GM19463 (cell line): Measurements from ENCODE around the gene NAA30.
A peak's percentile ranks its signal among the peaks of the same experiment; 100 is the strongest.
"Not testable (repeated sequence)": the region's sequence is repeated elsewhere in the genome, so short reads cannot be mapped to it uniquely, and the experiment has no call there.

Experiments
- ATAC-seq: cut with Tn5 transposase; IDR thresholded peaks from one replicate; pipeline ENCODE4 v1.9.1; 2021; ENCODE audit warnings: mild to moderate bottlenecking, moderate library complexity; ENCODE audit not compliant: unreplicated experiment

The NAA30 gene

DNA sequence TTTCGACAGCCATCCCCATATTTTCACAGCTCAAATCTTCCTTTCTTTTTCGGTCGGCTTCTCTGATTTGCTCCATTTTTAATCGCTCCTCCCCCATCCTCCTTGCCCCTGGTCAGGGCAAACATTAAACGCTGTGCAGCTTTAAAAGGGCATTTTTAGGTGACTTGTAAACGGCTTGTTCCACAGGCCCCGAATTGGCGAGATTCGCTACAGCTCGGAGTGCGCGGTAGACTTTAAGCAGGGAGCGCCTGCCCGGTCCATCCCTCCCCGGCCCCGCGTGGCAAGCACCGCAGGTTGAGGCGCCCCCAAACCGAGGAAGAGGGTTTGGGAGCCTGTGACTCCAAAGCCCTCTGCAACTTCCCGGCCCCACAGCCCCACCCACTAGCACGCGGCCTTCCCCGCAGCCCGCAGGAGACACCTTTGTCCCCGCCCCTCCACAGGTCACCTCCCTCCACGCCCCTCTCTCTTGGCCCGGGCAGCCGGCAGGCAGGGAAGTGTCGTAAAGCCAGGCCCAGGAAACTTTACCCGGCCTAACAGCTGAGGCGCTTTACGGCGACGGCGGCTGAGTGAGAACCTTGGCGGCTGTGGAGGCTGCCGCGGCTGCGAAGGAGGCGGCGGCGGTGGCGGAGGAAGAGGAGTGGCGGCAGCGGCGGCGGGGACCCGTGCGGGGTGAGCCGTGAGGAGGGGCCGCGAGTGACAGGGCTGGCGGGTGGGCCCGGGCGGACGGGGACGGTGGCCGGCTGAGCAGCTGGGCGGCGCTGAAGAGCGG lies at the start of gene NAA30:
NAA30 (plus strand) TSS at position 550 of the 769 bp plus-strand sequence. CDS start 372 bp downstream, outside the sequence.
- peak; percentile 77 for ATAC-seq

DNA sequence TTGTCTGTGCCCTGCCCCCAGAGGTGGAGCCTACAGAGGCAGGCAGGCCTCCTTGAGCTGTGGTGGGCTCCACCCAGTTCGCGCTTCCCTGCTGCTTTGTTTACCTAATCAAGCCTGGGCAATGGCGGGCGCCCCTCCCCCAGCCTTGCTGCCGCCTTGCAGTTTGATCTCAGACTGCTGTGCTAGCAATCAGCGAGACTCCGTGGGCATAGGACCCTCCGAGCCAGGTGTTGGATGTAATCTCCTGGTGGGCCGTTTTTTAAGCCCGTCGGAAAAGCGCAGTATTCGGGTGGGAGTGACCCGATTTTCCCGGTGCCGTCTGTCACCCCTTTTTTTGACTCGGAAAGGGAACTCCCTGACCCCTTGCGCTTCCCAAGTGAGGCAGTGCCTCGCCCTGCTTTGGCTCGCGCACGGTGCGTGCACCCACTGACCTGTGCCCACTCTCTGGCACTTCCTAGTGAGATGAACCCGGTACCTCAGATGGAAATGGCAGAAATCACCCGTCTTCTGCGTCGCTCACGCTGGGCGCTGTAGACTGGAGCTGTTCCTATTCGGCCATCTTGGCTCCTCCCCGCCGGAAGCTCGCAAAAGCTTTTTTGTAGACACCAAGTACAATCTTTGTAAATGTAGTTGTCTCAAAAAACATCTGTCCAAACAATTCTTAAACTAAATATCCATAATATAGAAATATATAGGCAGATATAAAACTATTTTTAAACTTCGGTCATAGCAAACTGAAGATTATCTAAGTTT lies 46.7 kb upstream of the NAA30 start:
- ATAC-seq: not testable (repeated sequence)

DNA sequence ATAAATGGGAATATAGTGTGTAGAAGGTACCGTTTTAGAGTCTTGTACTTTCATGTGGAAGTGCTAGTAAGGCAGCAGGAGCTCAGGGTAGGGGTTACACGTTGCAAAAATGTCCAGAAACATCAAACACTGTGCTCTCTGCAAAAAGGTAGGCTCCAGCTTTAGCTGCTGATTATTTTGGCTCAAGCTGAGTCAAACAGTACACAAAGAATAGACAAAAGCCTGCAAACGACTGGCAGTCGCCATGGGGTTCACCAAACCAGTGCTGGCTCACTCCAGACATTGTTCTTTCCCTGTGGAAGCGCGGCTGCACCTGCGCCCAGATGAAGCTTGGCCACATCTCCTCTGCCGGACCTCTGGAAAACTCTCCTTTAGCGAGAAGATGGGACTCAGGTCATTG lies 45.3 kb upstream of the NAA30 start:
- ATAC-seq: no peak

DNA sequence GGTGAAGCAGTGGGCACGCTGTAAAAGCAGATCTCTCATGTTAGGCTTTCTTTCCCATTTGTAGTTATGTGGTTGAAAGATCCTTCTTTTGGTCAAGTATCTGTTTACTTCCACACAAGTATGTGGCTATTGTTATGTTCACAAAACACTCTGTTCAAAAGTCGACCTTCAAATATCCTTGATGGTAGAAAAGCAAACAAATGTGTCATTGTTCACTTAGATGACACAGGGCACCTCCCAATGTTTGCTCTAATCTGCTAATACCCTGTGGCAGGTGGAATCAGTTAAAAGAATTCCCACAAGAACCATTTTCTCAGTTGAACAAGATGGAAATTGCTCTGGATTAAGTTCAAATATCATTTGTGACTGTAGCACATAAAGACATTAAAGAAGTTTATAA lies 43.6 kb upstream of the NAA30 start:
- ATAC-seq: no peak

DNA sequence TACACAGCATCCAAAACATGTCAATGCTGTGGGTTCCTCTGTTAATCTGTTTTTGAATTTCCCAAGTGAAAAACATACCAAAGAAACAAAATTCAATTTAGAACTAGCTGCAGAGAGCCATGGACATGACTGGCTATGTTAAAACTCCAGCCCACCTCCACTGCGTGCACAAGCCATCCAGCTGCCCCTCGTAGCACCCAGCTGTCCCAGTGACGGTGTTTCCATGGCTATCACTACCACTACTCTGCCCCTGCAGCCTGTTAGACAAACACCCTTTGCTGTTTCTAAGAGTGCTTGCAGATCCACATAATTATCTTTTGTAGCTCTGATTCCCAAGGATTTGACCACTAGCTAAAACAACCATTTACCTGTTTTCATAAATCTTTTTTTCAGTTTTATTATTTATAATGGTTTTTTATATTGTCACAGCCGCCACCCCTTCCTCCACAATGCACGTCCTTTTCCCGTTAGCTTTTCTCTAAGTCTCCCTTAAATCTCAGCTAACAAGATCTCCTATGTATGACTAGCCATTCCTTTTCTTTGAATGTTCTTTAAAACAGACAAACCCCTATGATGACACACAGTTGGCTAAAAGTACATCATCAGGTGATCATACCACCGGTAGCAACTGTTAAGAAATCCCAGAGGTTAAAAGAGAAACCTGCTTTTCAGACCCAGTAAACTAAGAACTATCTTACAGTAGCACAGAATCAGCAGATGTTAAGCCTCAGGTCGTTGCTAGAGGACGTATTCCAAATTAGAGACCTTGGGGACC lies 37.8 kb upstream of the NAA30 start:
- no peak for ATAC-seq

DNA sequence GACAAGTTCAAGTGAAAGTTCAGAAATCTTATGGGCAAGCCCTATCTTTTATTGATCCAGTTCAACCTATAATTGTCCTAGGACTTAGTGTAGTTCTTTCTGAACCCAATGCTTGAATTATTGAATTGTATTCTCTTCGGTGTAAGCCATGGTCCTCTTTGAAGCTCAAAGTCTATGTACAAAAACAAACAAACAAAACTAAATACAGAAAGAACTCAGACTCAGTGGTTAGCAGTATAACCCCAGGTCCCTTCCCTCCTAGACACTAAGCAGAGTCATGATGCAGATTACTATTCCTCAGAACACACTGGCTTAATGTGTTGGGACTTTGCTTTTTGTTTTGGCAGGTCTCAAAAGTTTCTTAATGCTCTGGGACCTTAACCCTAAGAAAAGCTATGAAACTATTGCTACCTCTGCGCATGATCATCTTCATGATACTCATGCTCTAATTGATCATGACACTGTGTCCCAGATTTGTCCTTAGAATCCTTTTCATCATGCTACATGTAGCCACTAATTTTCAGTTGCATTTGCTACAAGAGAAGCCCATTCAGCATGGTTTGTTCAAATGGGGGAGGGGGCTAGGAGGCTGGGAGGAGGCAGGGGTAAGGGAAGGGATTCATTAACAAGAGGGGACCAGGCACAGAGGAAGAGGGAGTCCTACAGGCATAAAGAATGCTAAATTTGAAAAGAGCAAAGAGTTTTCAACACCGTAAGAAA lies 35.1 kb upstream of the NAA30 start:
- ATAC-seq: no peak

DNA sequence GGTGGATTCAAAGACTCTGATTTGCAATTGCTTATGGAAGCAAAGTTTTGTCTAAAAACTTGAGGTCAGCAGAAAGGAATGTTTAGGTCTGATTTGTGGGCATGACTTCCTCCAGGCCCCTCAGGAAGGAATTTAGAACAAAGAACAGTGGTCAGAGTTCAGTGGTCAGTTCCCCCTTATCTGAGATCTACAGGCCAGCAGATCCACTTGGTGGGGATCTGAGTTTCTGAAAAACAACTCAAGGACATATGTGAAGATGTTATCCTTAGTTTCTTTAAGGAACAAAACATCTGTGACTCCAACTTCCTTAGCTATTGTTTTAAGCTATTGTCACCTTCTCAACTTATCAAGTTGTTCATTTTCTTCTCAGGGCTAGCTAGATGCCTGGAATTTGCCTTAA lies 28.0 kb upstream of the NAA30 start:
- no peak for ATAC-seq

DNA sequence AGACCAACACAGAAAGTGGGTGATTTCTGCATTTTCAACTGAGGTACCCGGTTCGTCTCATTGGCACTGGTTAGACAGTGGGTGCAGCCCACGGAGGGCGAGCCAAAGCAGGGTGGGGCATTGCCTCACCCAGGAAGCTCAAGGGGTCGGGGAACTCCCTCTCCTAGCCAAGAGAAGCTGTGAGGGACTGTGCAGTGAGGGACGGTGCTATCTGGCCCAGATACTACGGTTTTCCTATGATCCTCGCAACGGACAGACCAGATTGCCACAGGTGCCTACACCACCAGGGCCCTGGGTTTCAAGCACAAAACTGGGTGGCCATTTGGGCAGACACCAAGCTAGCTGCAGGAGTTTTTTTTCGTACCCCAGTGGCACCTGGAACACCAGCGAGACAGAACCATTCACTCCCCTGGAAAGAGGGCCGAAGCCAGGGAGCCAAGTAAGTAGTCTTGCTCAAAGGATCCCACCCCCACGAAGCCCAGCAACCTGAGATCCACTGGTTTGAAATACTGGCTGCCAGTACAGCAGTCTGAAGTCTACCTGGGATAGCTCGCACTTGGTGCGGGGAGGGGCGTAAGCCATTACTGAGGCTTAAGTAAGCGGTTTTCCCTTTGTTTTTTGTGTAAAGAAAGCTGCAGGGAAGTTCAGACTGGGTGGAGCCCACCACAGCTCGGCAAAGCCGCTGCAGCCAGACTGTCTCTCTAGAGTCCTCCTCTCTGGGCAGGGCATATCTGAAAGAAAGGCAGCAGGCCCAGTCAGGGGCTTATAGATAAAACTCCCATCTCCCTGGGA lies 25.5 kb upstream of the NAA30 start:
- ATAC-seq: no peak

DNA sequence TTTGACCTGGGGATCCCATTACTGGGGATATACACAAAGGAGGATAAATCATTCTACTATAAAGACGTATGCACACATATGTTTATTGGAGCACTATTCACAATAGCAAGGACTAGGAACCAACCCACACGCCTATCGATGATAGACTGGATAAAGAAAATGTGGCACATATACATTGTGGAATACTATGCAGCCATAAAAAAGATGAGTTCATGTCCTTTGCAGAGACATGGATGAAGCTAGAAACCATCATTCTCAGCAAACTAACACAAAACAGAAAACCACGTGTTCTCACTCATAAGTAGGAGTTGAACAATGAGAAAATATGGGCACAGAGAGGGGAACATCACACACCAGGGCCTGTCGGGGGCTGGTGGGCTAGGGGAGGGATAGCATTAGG lies 20.2 kb upstream of the NAA30 start:
- ATAC-seq: not testable (repeated sequence)

DNA sequence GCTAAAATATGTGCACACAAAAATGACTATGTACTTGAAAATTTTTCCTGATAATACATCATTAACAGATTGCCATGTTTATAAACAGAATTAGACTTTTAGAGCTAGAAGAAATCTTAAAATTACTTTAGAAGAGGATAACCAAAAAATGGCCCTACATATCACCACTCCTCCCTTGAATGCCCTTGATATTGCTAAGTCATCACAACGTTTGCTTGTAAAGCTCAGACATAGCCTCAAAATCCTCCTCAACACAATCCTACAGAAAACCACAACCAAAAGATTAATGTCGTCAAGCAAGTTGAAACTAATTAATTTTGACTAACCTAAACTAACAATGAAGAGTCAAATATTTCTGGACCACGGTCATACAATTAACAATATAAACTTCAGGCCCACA lies 19.4 kb upstream of the NAA30 start:
- ATAC-seq: no peak

DNA sequence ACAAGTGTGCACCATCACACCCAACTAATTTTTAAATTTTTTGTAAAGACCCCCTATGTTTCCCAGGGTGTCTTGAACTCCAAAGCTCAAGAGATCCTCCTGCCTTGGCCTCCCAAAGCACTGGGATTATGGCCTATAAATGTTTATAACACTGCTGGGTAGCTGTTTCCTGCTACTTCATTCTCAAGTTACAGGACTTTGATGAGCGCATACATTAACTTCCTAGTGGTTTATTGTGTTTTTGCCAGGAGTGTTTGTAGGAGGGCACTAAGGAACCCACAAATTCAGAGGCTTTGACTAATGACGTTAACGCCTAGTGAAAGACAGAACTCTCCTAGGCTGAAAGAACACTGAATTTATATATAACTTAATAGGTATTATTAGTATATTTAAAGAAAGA lies 15.2 kb upstream of the NAA30 start:
- no peak for ATAC-seq

DNA sequence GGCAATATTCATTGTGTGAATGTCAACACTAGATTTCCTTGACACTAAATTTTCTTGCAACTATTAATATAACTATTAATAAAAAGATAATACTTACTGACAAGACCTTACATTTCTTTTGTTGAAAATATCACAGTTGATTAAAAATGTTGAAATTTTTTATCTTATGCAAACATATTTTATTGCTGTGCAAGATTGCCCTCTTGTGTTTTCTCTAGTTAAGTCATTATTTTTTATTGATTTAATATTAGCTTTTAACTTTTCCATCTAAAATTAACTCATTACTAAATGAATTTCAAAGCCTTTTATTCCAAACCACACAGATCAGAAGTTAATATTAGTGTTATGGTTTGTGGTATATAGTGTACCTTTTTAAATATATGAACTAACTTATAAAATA lies 11.7 kb upstream of the NAA30 start:
- no peak for ATAC-seq

DNA sequence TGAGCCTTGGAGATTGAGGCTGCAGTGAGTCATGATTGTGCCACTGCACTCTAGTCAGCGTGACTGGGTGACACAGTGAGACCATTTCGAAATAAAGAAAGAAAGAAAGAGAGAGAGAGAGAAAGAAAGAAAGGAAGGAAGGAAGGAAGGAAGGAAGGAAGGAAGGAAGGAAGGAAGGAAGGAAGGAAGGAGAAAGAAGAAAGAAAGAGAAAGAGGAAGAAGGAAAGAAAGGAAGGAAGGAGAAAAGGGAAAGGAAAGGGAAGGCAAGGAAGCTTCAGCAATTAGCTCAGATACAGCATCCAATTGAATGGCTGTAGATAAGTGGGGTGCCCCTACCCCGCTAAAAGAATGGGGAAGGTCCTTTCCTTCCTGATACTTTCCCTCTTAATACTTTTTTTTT lies 9.5 kb upstream of the NAA30 start:
- ATAC-seq: no peak

DNA sequence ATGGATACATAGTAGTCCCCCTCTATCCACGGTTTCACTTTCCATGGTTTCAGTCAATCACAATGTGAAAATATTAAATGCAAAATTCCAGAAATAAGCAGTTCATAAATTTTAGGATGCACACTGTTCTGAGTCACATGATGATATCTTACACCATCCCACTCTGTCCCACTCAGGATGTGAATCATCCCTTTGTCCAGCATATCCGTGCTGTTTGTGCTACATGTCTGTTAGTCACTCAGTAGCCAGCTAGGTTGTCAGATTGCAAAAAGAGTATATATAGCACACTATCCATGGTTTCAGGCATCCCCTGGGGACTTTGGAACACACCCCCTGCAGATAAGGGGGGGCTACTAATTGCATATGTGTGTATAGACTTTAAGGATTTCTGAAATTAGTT lies 8.1 kb upstream of the NAA30 start:
- no peak for ATAC-seq

DNA sequence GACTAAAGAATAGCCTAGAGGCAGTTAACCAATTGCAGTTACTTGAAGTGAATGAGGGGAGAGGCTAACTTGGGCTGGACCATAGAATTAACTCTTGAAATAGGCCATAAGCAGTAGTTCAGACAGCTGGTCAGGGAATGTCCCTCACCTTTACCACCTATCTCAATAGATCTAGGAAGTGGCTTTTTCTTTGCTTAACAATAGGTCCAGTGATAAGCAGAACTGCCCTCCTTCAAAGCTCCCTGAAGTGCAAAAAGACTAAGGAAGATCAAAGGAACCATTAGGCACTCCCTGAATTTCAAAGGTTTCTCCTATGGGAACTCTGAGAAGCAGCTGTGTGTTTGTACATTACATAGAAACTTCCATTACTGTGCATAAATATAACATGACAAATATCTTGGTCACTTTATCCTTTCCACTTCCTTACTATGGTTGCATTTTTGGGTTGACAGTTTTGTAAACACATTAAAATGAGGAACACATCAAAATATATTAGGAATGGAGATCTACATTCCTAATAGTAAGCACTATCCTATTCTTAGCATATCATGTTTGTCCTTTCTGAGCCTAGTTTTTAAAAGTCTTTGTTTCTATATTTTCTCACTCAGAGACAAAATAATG lies 7.2 kb upstream of the NAA30 start:
- ATAC-seq: no peak

DNA sequence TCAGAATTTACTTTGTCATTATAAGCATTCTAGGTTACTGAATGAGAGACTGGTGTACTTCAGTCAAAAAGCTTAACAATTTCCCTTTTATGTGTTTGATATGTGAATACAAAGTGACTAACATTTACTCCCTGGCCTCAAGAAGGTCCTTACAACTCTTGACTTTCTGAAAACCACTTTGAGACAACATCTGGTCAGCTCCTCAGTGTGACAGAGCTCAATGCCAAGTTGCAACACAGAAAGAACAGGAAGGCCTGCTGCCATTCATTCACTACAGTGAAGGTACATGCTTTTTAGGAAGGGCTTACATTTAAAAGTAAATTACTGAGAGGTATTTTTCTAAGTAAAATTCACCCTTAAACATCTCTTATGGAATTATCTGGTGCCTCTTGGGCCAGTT lies 2.3 kb upstream of the NAA30 start:
- no peak for ATAC-seq

DNA sequence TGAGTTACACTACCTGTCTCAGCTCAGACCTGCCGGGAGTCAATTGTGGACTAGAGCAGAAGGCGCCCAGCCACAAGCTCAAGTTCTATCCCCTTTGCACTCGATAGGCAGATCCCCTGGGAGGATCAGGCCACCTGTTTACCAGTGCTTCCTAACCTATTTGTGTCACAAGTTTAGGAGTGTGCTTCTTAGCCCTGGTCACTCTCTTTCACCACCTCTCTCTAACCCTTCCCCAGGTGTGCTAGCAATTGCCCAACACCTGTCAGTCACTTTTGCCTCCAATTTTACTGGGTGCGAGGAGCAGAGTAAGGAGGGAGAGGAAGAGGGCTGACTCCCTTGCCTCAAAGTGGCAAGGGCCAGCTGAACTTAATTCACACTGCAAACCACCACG lies 745 bp upstream of the NAA30 start:
- ATAC-seq: no peak

DNA sequence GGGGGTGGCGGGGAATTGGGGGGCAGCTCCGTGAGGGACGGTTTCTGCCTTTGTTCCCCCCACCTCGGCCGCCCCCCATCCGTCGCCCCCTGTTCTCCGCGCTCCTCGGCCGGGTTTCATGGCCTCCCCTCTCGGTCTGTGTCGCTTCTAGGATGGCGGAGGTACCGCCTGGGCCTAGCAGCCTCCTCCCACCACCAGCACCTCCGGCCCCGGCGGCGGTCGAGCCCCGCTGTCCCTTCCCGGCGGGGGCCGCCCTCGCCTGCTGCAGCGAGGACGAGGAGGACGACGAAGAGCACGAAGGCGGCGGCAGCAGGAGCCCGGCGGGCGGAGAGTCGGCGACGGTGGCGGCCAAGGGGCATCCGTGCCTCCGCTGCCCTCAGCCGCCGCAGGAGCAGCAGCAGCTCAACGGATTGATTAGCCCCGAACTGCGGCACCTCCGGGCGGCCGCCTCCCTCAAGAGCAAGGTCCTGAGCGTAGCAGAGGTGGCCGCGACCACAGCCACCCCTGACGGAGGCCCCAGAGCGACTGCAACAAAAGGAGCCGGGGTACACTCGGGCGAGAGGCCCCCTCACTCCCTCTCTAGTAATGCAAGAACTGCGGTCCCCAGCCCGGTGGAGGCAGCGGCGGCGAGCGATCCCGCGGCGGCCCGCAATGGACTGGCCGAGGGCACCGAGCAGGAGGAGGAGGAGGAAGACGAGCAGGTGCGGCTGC lies 575 bp downstream of the NAA30 start:
- ATAC-seq: peak; percentile 35

DNA sequence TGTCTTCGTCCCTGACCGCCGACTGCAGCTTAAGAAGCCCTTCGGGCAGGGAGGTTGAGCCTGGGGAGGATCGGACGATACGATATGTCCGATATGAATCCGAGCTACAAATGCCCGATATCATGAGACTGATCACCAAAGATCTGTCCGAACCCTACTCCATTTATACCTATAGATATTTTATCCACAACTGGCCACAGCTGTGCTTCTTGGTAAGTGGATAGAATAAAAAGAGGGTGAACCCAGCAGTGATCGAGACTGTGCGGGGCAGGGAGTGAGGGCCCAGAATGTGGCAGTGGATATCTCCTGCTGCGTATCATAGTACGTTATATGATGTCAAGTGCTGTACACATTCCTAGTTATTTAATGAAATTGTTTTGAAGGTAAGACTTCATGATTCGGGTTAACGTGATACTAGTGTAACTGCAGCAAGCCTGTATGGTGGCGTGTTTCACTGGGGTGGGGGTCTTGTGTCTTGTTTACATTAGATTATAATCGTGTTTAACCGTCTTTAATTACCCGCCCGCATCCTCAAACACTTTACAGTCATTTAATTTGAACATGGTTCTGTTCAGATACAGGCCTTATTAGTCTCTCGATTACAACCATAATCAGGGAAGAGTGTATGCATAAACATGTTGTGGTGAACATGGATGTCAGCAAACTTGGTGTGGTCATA lies 1.3 kb downstream of the NAA30 start:
- no peak for ATAC-seq
